ENCODE measurements around the gene ZNFX1. TPM values are rescaled to one million over a fixed set of nuclear protein-coding genes. Genes with fewer than 3 reads are reported as not detected.
"Not testable (repeated sequence)": the region's sequence is repeated elsewhere in the genome, so short reads cannot be mapped to it uniquely, and the experiment has no call there.

Gene ZNFX1
- total RNA-seq, 1 experiment from 2014 or later: 11.0 TPM

- TF ChIP-seq ZBTB43 (CRISPR knock-in tag; IDR thresholded peaks at IDR 0.05) (no peak), ARID4B (CRISPR knock-in tag; IDR thresholded peaks at IDR 0.05; ENCODE audit: borderline replicate concordance) (peak; percentile 39; the same call in 1 of the 2 replicates), CREM (CRISPR knock-in tag; IDR thresholded peaks at IDR 0.05) (peak; percentile 92), MAX (CRISPR knock-in tag; IDR thresholded peaks at IDR 0.05) (peak; percentile 64), IRF2 (CRISPR knock-in tag; IDR thresholded peaks at IDR 0.05; ENCODE audit: borderline replicate concordance, low read depth) (no peak), FOXP4 (CRISPR knock-in tag; IDR thresholded peaks at IDR 0.05) (peak; percentile 57; the same call in 1 of the 2 replicates), PRRX2 (CRISPR knock-in tag; IDR thresholded peaks at IDR 0.05) (no peak), NFYB (CRISPR knock-in tag; conservative IDR thresholded peaks at IDR 0.05; ENCODE audit: low read depth) (no peak), NFE2L1 (CRISPR knock-in tag; IDR thresholded peaks at IDR 0.05) (peak; percentile 77), AR (CRISPR knock-in tag; IDR thresholded peaks at IDR 0.05) (no peak), ATF6 (CRISPR knock-in tag; IDR thresholded peaks at IDR 0.05) (no peak), ETV6 (CRISPR knock-in tag; IDR thresholded peaks at IDR 0.05) (peak; percentile 90), FOXK1 (CRISPR knock-in tag; IDR thresholded peaks at IDR 0.05) (peak; percentile 91), ZNF232 (CRISPR knock-in tag; IDR thresholded peaks at IDR 0.05) (no peak), MLX (CRISPR knock-in tag; IDR thresholded peaks at IDR 0.05) (no peak)
Measured at GRCh38 chr20:49219091-49219923, 58.5 kb downstream of the ZNFX1 start, which contains the start of gene DDX27 (continued).

GRCh38 chr20:49218739-49219090 lies 59.1 kb downstream of the ZNFX1 start:
- CTCF ChIA-PET: interaction anchor here (0.7 to 1.3 kb wide), 10 partner anchors 12 to 105 kb away, joined by 3 to 17 read pairs (median 4); partner anchors contain the start of gene ZNFX1
- Mint-ChIP-seq H3K36me3 (peaks cover 22% of the 10 kb centered on the region), H3K27ac (peak overlapping the region; percentile 98), H3K4me3 (peak overlapping the region; percentile 96), H3K4me1 (peaks cover 19% of the 10 kb centered on the region)
- H3K9me3 Mint-ChIP-seq; H3K27me3 Mint-ChIP-seq (ENCODE audit: low read depth): not testable (repeated sequence)
- ATAC-seq (peak; percentile 41), DNase-seq (ENCODE audit: low spot score) (peak; percentile 44)
- POLR2A ChIA-PET: interaction anchor here (0.6 to 1.2 kb wide), 7 partner anchors 31 to 1569 kb away, joined by 3 to 7 read pairs (median 4); partner anchors contain the start of gene STAU1

All from WTC11 (cell line).